Endothelial cell (in vitro differentiated cells): ENCODE data around the gene PSTPIP1. TPM values are rescaled to one million over a fixed set of nuclear protein-coding genes. Genes with fewer than 3 reads are reported as not detected.

Experiments used
- DNase-seq: peaks from one replicate; pipeline ENCODE4 v3.0.0; 2021; ENCODE audit warnings: low spot score
- H3K27ac Mint-ChIP-seq: one replicate; pipeline ENCODE4 v1.8.0; 2021; ENCODE audit warnings: mixed read lengths, inconsistent platforms; ENCODE audit not compliant: unreplicated experiment
- H3K27me3 Mint-ChIP-seq: one replicate; pipeline ENCODE4 v1.8.0; 2021; ENCODE audit warnings: mild to moderate bottlenecking, moderate library complexity, mixed read lengths, inconsistent platforms; ENCODE audit not compliant: unreplicated experiment
- H3K36me3 Mint-ChIP-seq: one replicate; pipeline ENCODE4 v1.8.0; 2021; ENCODE audit warnings: mild to moderate bottlenecking, low read depth, mixed read lengths, inconsistent platforms; ENCODE audit not compliant: unreplicated experiment
- H3K4me1 Mint-ChIP-seq: one replicate; pipeline ENCODE4 v1.8.0; 2021; ENCODE audit warnings: mild to moderate bottlenecking, mixed read lengths, inconsistent platforms; ENCODE audit not compliant: unreplicated experiment
- H3K4me3 Mint-ChIP-seq: one replicate; pipeline ENCODE4 v1.8.0; 2021; ENCODE audit warnings: mild to moderate bottlenecking, mixed read lengths, inconsistent platforms; ENCODE audit not compliant: unreplicated experiment
- H3K9me3 Mint-ChIP-seq: one replicate; pipeline ENCODE4 v1.8.0; 2021; ENCODE audit warnings: mixed read lengths, inconsistent platforms; ENCODE audit not compliant: unreplicated experiment
- CTCF ChIP-seq: fragments of 200-600 bp; sonication (generic); IDR thresholded peaks from one replicate; pipeline ENCODE4 v1.5.0; 2021; ENCODE audit warnings: antibody characterized with exemption; ENCODE audit not compliant: unreplicated experiment
- total RNA-seq: library from RNA; stranded (reverse); fragmentation: NEBNext Ultra II Directional; extraction: Animal tissue kit (Norgen Biotek cat#: 25700); gene quantifications from one replicate; pipeline ENCODE4 v1.2.1, GENCODE V29; 2021; ENCODE audit not compliant: unreplicated experiment

The PSTPIP1 gene
- total RNA-seq, 1 donor from 2014 or later = not detected

- Mint-ChIP-seq H3K27me3 (peaks cover 8% of the 10 kb centered on the region), H3K4me1 (peaks cover 4% of the 10 kb centered on the region), H3K36me3 (no peaks in the 10 kb centered on the region), H3K9me3 (no peaks in the 10 kb centered on the region), H3K27ac (no peak overlapping the region), H3K4me3 (no peak overlapping the region)
- no peak for TF ChIP-seq CTCF
- DNase-seq = no peak
These were observed 1.2 kb downstream of the PSTPIP1 start for GRCh38 chr15:76996076-76996525.

GRCh38 chr15:76996526-76997401 lies 1.8 kb downstream of the PSTPIP1 start:
- Mint-ChIP-seq H3K4me1 (peaks cover 4% of the 10 kb centered on the region), H3K4me3 (no peak overlapping the region), H3K36me3 (no peaks in the 10 kb centered on the region), H3K27me3 (peaks cover 8% of the 10 kb centered on the region), H3K9me3 (no peaks in the 10 kb centered on the region), H3K27ac (no peak overlapping the region)
- TF ChIP-seq CTCF = no peak
- no peak for DNase-seq

GRCh38 chr15:76998663-76999285 lies 3.8 kb downstream of the PSTPIP1 start:
- no peak for TF ChIP-seq CTCF
- Mint-ChIP-seq H3K27me3 (peaks cover 6% of the 10 kb centered on the region), H3K36me3 (no peaks in the 10 kb centered on the region), H3K27ac (no peak overlapping the region), H3K9me3 (no peaks in the 10 kb centered on the region), H3K4me3 (no peak overlapping the region), H3K4me1 (peaks cover 5% of the 10 kb centered on the region)
- DNase-seq = no peak

GRCh38 chr15:76999996-77000395 lies 5.1 kb downstream of the PSTPIP1 start:
- H3K36me3 Mint-ChIP-seq = no peaks in the 10 kb centered on the region
- H3K27ac Mint-ChIP-seq = no peak overlapping the region
- H3K27me3 Mint-ChIP-seq = peaks cover 4% of the 10 kb centered on the region
- no peak for DNase-seq
- H3K4me3 Mint-ChIP-seq = no peak overlapping the region
- TF ChIP-seq CTCF = no peak
- peaks cover 12% of the 10 kb centered on the region for H3K4me1 Mint-ChIP-seq
- H3K9me3 Mint-ChIP-seq = no peaks in the 10 kb centered on the region

GRCh38 chr15:77001351-77001750 lies 6.4 kb downstream of the PSTPIP1 start:
- no peak overlapping the region for H3K27ac Mint-ChIP-seq
- no peaks in the 10 kb centered on the region for H3K9me3 Mint-ChIP-seq
- peaks cover 12% of the 10 kb centered on the region for H3K4me1 Mint-ChIP-seq
- DNase-seq = no peak
- no peak for TF ChIP-seq CTCF
- H3K4me3 Mint-ChIP-seq = peak overlapping the region; percentile 19
- H3K36me3 Mint-ChIP-seq = no peaks in the 10 kb centered on the region
- peaks cover 4% of the 10 kb centered on the region for H3K27me3 Mint-ChIP-seq
